K562 (cell line): ENCODE measurements around the gene JPH3.

Experiments
- EGR1 ChIP-seq: fragments of 450-650 bp; conservative IDR thresholded peaks from 2 replicates; pipeline ENCODE4 v1.6.1; 2017; ENCODE audit warnings: mild to moderate bottlenecking
- NCOA1 ChIP-seq: fragments of 450-650 bp; IDR thresholded peaks from 2 replicates; pipeline ENCODE4 v1.6.1; 2016; ENCODE audit warnings: low read depth
- POLR2AphosphoS2 ChIP-seq: IDR thresholded peaks from 2 replicates; pipeline ENCODE4 v1.6.1; 2012; ENCODE audit warnings: low read length, improper control_type of control experiment
- POLR2AphosphoS5 ChIP-seq: IDR thresholded peaks from 2 replicates; pipeline ENCODE4 v1.6.1; 2011; ENCODE audit warnings: mild to moderate bottlenecking, low read depth, low read length, moderate library complexity; ENCODE audit not compliant: control insufficient read depth, insufficient read depth
- RFX5 ChIP-seq: IDR thresholded peaks from 2 replicates; pipeline ENCODE4 v1.6.1; 2011; ENCODE audit warnings: low read depth, mild to moderate bottlenecking, improper control_type of control experiment, low read length
- TRIM28 ChIP-seq: fragments of 450-650 bp; IDR thresholded peaks from 2 replicates; pipeline ENCODE4 v1.6.1; 2017
- YY1 ChIP-seq, 3 experiments: IDR thresholded peaks; 2 replicates each; pipeline ENCODE4 v1.6.1; 2011; ENCODE audit warnings: low read length in 2 of 3, mild to moderate bottlenecking in 2 of 3, moderate library complexity in 2 of 3, borderline replicate concordance in 1 of 3, control low read depth in 1 of 3, low read depth in 1 of 3; ENCODE audit not compliant: insufficient read depth in 3 of 3, insufficient replicate concordance in 2 of 3, control insufficient read depth in 1 of 3, insufficient read length in 1 of 3; ENCODE audit errors: extremely low read depth in 1 of 3
- ZC3H11A ChIP-seq: IDR thresholded peaks from 2 replicates; pipeline ENCODE4 v1.6.1; 2012; ENCODE audit warnings: low read depth, low read length, improper control_type of control experiment
- ZNF263 ChIP-seq: sonication (generic); formaldehyde crosslinking; IDR thresholded peaks from 2 replicates; pipeline ENCODE4 v1.8.0; 2022; ENCODE audit warnings: mild to moderate bottlenecking, missing genetic modification reagents, borderline replicate concordance
- ZNF75A ChIP-seq: fragments of 450-650 bp; formaldehyde crosslinking; IDR thresholded peaks from 2 replicates; pipeline ENCODE4 v1.4.0; 2020; ENCODE audit warnings: mild to moderate bottlenecking
- TF ChIP-seq, protein P1 (sequence below), 3 experiments: IDR thresholded peaks in 2 of 3; conservative IDR thresholded peaks in 1 of 3; 2 replicates each; pipeline ENCODE4 v1.5.1; 2011 to 2012; ENCODE audit warnings: low read length in 3 of 3, mild to moderate bottlenecking in 3 of 3, control low read depth in 2 of 3, improper control_type of control experiment in 1 of 3, inconsistent platforms in 1 of 3, low read depth in 1 of 3, mixed read lengths in 1 of 3, moderate library complexity in 1 of 3; ENCODE audit not compliant: insufficient read depth in 2 of 3
- TF ChIP-seq, protein P2 (sequence below): IDR thresholded peaks from 3 replicates; pipeline ENCODE4 v1.6.1; 2011; ENCODE audit warnings: borderline replicate concordance, mild to moderate bottlenecking, moderate library complexity; ENCODE audit not compliant: insufficient read length; ENCODE audit errors: extremely low read depth
- TF ChIP-seq, protein P3 (sequence below): sonication (generic); formaldehyde crosslinking; IDR thresholded peaks from 2 replicates; pipeline ENCODE4 v1.8.1; 2022; ENCODE audit warnings: missing genetic modification reagents
- TF ChIP-seq, protein P4 (sequence below): IDR thresholded peaks from 3 replicates; pipeline ENCODE4 v1.6.1; 2011; ENCODE audit warnings: borderline replicate concordance, mild to moderate bottlenecking; ENCODE audit not compliant: insufficient read length, insufficient read depth

- TF ChIP-seq POLR2AphosphoS2 = no peak
- TF ChIP-seq ZNF263 (CRISPR knock-in tag) = no peak
- no peak for TF ChIP-seq TRIM28
- no peak for TF ChIP-seq EGR1
- TF ChIP-seq, protein P1, sequence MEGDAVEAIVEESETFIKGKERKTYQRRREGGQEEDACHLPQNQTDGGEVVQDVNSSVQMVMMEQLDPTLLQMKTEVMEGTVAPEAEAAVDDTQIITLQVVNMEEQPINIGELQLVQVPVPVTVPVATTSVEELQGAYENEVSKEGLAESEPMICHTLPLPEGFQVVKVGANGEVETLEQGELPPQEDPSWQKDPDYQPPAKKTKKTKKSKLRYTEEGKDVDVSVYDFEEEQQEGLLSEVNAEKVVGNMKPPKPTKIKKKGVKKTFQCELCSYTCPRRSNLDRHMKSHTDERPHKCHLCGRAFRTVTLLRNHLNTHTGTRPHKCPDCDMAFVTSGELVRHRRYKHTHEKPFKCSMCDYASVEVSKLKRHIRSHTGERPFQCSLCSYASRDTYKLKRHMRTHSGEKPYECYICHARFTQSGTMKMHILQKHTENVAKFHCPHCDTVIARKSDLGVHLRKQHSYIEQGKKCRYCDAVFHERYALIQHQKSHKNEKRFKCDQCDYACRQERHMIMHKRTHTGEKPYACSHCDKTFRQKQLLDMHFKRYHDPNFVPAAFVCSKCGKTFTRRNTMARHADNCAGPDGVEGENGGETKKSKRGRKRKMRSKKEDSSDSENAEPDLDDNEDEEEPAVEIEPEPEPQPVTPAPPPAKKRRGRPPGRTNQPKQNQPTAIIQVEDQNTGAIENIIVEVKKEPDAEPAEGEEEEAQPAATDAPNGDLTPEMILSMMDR (IDR thresholded peaks at IDR 0.05 in 2 of 3, conservative IDR thresholded peaks at IDR 0.05 in 1 of 3; ENCODE audit: insufficient read depth in 2 of 3, low read depth in 1 of 3, low read length in 3 of 3) = no peak
- TF ChIP-seq, protein P2, sequence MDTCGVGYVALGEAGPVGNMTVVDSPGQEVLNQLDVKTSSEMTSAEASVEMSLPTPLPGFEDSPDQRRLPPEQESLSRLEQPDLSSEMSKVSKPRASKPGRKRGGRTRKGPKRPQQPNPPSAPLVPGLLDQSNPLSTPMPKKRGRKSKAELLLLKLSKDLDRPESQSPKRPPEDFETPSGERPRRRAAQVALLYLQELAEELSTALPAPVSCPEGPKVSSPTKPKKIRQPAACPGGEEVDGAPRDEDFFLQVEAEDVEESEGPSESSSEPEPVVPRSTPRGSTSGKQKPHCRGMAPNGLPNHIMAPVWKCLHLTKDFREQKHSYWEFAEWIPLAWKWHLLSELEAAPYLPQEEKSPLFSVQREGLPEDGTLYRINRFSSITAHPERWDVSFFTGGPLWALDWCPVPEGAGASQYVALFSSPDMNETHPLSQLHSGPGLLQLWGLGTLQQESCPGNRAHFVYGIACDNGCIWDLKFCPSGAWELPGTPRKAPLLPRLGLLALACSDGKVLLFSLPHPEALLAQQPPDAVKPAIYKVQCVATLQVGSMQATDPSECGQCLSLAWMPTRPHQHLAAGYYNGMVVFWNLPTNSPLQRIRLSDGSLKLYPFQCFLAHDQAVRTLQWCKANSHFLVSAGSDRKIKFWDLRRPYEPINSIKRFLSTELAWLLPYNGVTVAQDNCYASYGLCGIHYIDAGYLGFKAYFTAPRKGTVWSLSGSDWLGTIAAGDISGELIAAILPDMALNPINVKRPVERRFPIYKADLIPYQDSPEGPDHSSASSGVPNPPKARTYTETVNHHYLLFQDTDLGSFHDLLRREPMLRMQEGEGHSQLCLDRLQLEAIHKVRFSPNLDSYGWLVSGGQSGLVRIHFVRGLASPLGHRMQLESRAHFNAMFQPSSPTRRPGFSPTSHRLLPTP = no peak
- no peak for TF ChIP-seq NCOA1
- no peak for TF ChIP-seq POLR2AphosphoS5
- TF ChIP-seq, protein P3, sequence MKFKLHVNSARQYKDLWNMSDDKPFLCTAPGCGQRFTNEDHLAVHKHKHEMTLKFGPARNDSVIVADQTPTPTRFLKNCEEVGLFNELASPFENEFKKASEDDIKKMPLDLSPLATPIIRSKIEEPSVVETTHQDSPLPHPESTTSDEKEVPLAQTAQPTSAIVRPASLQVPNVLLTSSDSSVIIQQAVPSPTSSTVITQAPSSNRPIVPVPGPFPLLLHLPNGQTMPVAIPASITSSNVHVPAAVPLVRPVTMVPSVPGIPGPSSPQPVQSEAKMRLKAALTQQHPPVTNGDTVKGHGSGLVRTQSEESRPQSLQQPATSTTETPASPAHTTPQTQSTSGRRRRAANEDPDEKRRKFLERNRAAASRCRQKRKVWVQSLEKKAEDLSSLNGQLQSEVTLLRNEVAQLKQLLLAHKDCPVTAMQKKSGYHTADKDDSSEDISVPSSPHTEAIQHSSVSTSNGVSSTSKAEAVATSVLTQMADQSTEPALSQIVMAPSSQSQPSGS (CRISPR knock-in tag) = no peak
- no peak for TF ChIP-seq ZC3H11A
- no peak for TF ChIP-seq RFX5
- TF ChIP-seq ZNF75A = no peak
- TF ChIP-seq, protein P4, sequence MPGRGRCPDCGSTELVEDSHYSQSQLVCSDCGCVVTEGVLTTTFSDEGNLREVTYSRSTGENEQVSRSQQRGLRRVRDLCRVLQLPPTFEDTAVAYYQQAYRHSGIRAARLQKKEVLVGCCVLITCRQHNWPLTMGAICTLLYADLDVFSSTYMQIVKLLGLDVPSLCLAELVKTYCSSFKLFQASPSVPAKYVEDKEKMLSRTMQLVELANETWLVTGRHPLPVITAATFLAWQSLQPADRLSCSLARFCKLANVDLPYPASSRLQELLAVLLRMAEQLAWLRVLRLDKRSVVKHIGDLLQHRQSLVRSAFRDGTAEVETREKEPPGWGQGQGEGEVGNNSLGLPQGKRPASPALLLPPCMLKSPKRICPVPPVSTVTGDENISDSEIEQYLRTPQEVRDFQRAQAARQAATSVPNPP = no peak
- no peak for TF ChIP-seq YY1 (IDR thresholded peaks at IDR 0.05; ENCODE audit: borderline replicate concordance in 1 of 3, control insufficient read depth in 1 of 3, extremely low read depth in 1 of 3, insufficient read depth in 3 of 3, insufficient read length in 1 of 3, insufficient replicate concordance in 2 of 3, low read depth in 1 of 3, low read length in 2 of 3)
Observed at GRCh38 chr16:87611456-87611855, 9.1 kb downstream of the JPH3 start.
